Measurements from ENCODE around the gene TMOD4. TPM values are rescaled to one million over a fixed set of nuclear protein-coding genes. Genes with fewer than 3 reads are reported as not detected.
A peak's percentile ranks its signal among the peaks of the same experiment; 100 is the strongest.

TMOD4 gene
- total and polyA plus RNA-seq, 2 of the 13 experiments (the other 11 are each of a cell fraction or from before 2014, with no cell fraction given): 0.66 TPM; not detected in 1

- TF ChIP-seq ZBTB2 (CRISPR knock-in tag; IDR thresholded peaks at IDR 0.05; ENCODE audit: low read depth): peak; percentile 75; the same call in 1 of the 2 replicates
- TF ChIP-seq ZNF570 (CRISPR knock-in tag; IDR thresholded peaks at IDR 0.05; ENCODE audit: borderline replicate concordance): no peak
- no peak for TF ChIP-seq HNRNPL (IDR thresholded peaks at IDR 0.05; ENCODE audit: low read depth, low read length)
- peak; percentile 81; the same call in 1 of the 2 replicates for TF ChIP-seq ZMAT3 (CRISPR knock-in tag; conservative IDR thresholded peaks at IDR 0.05)
- TF ChIP-seq HHEX (CRISPR knock-in tag; IDR thresholded peaks at IDR 0.05): no peak
- TF ChIP-seq ZNF275 (CRISPR knock-in tag; IDR thresholded peaks at IDR 0.05; ENCODE audit: borderline replicate concordance): peak; percentile 68; the same call in 1 of the 2 replicates
- TF ChIP-seq YEATS4 (CRISPR knock-in tag; IDR thresholded peaks at IDR 0.05; ENCODE audit: borderline replicate concordance): peak; percentile 73
- peak; percentile 70; the same call in 1 of the 2 replicates for TF ChIP-seq SIX1 (CRISPR knock-in tag; IDR thresholded peaks at IDR 0.05; ENCODE audit: borderline replicate concordance)
- peak; percentile 15; the same call in 1 of the 2 replicates for TF ChIP-seq BRF2 (CRISPR knock-in tag; IDR thresholded peaks at IDR 0.05)
- TF ChIP-seq ATF5 (CRISPR knock-in tag; IDR thresholded peaks at IDR 0.05; ENCODE audit: low read depth): no peak
- peak; percentile 66; the same call in 1 of the 2 replicates for TF ChIP-seq SP140L (CRISPR knock-in tag; IDR thresholded peaks at IDR 0.05; ENCODE audit: borderline replicate concordance)
- TF ChIP-seq IKZF1 (IDR thresholded peaks at IDR 0.05): no peak
- TF ChIP-seq MXD4 (CRISPR knock-in tag; IDR thresholded peaks at IDR 0.05): peak; percentile 50; the same call in 1 of the 2 replicates
- TF ChIP-seq ZBTB37 (CRISPR knock-in tag; IDR thresholded peaks at IDR 0.05): no peak
- no peak for TF ChIP-seq CCAR2 (optimal IDR thresholded peaks at IDR 0.05; ENCODE audit: low read depth, low read length)
- peak; percentile 88 for TF ChIP-seq MIER3 (CRISPR knock-in tag; IDR thresholded peaks at IDR 0.05; ENCODE audit: borderline replicate concordance)
- peak; percentile 33 for TF ChIP-seq KLF6 (CRISPR knock-in tag; IDR thresholded peaks at IDR 0.05)
- no peak for TF ChIP-seq ZNF225 (CRISPR knock-in tag; IDR thresholded peaks at IDR 0.05)
- TF ChIP-seq CEBPZ (IDR thresholded peaks at IDR 0.05; ENCODE audit: low read length): no peak
- no peak for TF ChIP-seq CENPX (CRISPR knock-in tag; IDR thresholded peaks at IDR 0.05)
Measured at GRCh38 chr1:151165738-151166504, 9.9 kb downstream of the TMOD4 start, which contains the start of the genes LYSMD1 and SCNM1 (continued).

Measured in HepG2 (cell line).